OCI-LY7 (cell line): ENCODE measurements around the gene LCE4A. TPM values are rescaled to one million over a fixed set of nuclear protein-coding genes. Genes with fewer than 3 reads are reported as not detected.

Experiments used
- BruUV-seq: library from RNA; stranded (reverse); fragments of 400-500 nt; replicated peaks from 2 replicates; lab custom pipeline; 2021; lab: Mats Ljungman, UMichigan
- CTCF ChIA-PET: fragments of 300-600 bp; sonication (Branson Sonifier 250); formaldehyde crosslinking; loops from one replicate; lab custom pipeline; 2022; ENCODE audit warnings: antibody characterized with exemption; ENCODE audit not compliant: unreplicated experiment; lab: Charles Lee
- POLR2A ChIA-PET: fragments of 300-600 bp; sonication (Branson Sonifier 250); formaldehyde crosslinking; loops from one replicate; lab custom pipeline; 2022; ENCODE audit warnings: antibody characterized with exemption; lab: Charles Lee
- DNase-seq: peaks from one replicate; pipeline ENCODE4 v3.0.0-alpha.2; 2015; ENCODE audit warnings: low spot score
- H2AFZ ChIP-seq: fragments of 200-600 bp; sonication (generic), shearing (Covaris generic); 2 replicates; pipeline ENCODE4 v1.6.1; 2014; ENCODE audit warnings: mild to moderate bottlenecking, antibody characterized with exemption, low read length, moderate library complexity
- H3K27ac ChIP-seq: fragments of 200-600 bp; sonication (generic); 2 replicates; pipeline ENCODE4 v1.5.1; 2014; ENCODE audit warnings: mixed run types, low read depth, mild to moderate bottlenecking, moderate library complexity, low read length, inconsistent platforms; ENCODE audit not compliant: poor library complexity, severe bottlenecking
- H3K36me3 ChIP-seq: fragments of 200-600 bp; sonication (generic); 2 replicates; pipeline ENCODE4 v1.6.1; 2014; ENCODE audit warnings: mild to moderate bottlenecking, antibody characterized with exemption, low read length, moderate library complexity, mixed read lengths; ENCODE audit not compliant: insufficient read depth
- H3K4me1 ChIP-seq: fragments of 200-600 bp; sonication (generic); 2 replicates; pipeline ENCODE4 v1.5.1; 2014; ENCODE audit warnings: mild to moderate bottlenecking, low read length; ENCODE audit not compliant: insufficient read depth, poor library complexity, severe bottlenecking
- H3K4me2 ChIP-seq: fragments of 200-600 bp; sonication (generic); 2 replicates; pipeline ENCODE4 v1.6.1; 2014; ENCODE audit warnings: mild to moderate bottlenecking, low read length
- H3K4me3 ChIP-seq: fragments of 200-600 bp; sonication (generic); 2 replicates; pipeline ENCODE4 v1.5.1; 2014; ENCODE audit warnings: mild to moderate bottlenecking, low read depth, low read length; ENCODE audit not compliant: poor library complexity, severe bottlenecking
- H3K79me2 ChIP-seq: fragments of 200-600 bp; sonication (generic); 2 replicates; pipeline ENCODE4 v1.6.1; 2016; ENCODE audit warnings: low read depth, mild to moderate bottlenecking, low read length, moderate library complexity, mixed read lengths; ENCODE audit not compliant: insufficient read depth
- H3K9me2 ChIP-seq: fragments of 200-600 bp; sonication (generic); 2 replicates; pipeline ENCODE4 v1.6.1; 2016; ENCODE audit warnings: mild to moderate bottlenecking, low read length, mixed read lengths; ENCODE audit not compliant: insufficient read depth
- H3K9me3 ChIP-seq: fragments of 200-600 bp; sonication (generic); 2 replicates; pipeline ENCODE4 v1.6.1; 2014; ENCODE audit warnings: mild to moderate bottlenecking, mixed run types, low read length, mixed read lengths
- H4K20me1 ChIP-seq: fragments of 200-600 bp; sonication (generic); 2 replicates; pipeline ENCODE4 v1.6.1; 2014; ENCODE audit warnings: mild to moderate bottlenecking, antibody characterized with exemption, low read length, moderate library complexity, mixed read lengths; ENCODE audit not compliant: insufficient read depth
- EZH2phosphoT487 ChIP-seq: fragments of 200-600 bp; sonication (generic); IDR thresholded peaks from 2 replicates; pipeline ENCODE4 v1.6.1; 2018; ENCODE audit warnings: low read depth, borderline replicate concordance, mild to moderate bottlenecking, mixed run types, antibody characterized with exemption, low read length, moderate library complexity, mixed read lengths
- intact Hi-C: fragments of 100-400 bp; cut with micrococcal nuclease; formaldehyde crosslinking; loops from one replicate; pipeline ENCODE4 v1.10.0; 2022; ENCODE audit not compliant: unreplicated experiment
- total RNA-seq, 2 experiments: library from RNA; depleted of rRNA in 1 of 2; stranded (reverse); fragments of >200 nt in 1 of 2; shearing (Covaris generic) in 1 of 2; gene quantifications; 2 replicates each; pipeline ENCODE4 v1.2.3, GENCODE V29; 2014 to 2022
- TF ChIP-seq, protein P1 (sequence below): fragments of 200-600 bp; sonication (generic); conservative IDR thresholded peaks from 2 replicates; pipeline ENCODE4 v1.5.1; 2014; ENCODE audit warnings: mild to moderate bottlenecking, antibody characterized with exemption, low read length, moderate library complexity, mixed read lengths

LCE4A gene
- total RNA-seq, 2 experiments from 2014 or later, result not detected

GRCh38 chr1:152743371-152744145 lies 35.6 kb downstream of the LCE4A start:
- Histone ChIP-seq H3K36me3 (no peaks in the 10 kb centered on the region), H3K9me2 (no peaks in the 10 kb centered on the region), H3K27ac (no peak overlapping the region), H3K79me2 (no peaks in the 10 kb centered on the region), H3K9me3 (no peaks in the 10 kb centered on the region), H4K20me1 (no peaks in the 10 kb centered on the region), H2AFZ (no peak overlapping the region), H3K4me1 (no peaks in the 10 kb centered on the region), H3K4me2 (no peak overlapping the region), H3K4me3 (no peak overlapping the region)
- TF ChIP-seq, protein P1, sequence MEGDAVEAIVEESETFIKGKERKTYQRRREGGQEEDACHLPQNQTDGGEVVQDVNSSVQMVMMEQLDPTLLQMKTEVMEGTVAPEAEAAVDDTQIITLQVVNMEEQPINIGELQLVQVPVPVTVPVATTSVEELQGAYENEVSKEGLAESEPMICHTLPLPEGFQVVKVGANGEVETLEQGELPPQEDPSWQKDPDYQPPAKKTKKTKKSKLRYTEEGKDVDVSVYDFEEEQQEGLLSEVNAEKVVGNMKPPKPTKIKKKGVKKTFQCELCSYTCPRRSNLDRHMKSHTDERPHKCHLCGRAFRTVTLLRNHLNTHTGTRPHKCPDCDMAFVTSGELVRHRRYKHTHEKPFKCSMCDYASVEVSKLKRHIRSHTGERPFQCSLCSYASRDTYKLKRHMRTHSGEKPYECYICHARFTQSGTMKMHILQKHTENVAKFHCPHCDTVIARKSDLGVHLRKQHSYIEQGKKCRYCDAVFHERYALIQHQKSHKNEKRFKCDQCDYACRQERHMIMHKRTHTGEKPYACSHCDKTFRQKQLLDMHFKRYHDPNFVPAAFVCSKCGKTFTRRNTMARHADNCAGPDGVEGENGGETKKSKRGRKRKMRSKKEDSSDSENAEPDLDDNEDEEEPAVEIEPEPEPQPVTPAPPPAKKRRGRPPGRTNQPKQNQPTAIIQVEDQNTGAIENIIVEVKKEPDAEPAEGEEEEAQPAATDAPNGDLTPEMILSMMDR, result no peak
- no peak for TF ChIP-seq EZH2phosphoT487
- intact Hi-C loops, result no loop called here
- ChIA-PET CTCF (no interaction called here), POLR2A (no interaction called here)
- no peak for DNase-seq
- BruUV-seq, result no TSS peak

GRCh38 chr1:152745289-152745704 lies 37.3 kb downstream of the LCE4A start:
- no peaks in the 10 kb centered on the region for H3K4me1 ChIP-seq
- H3K4me3 ChIP-seq, result no peak overlapping the region
- no TSS peak for BruUV-seq
- H3K4me2 ChIP-seq, result no peak overlapping the region
- no peaks in the 10 kb centered on the region for H3K36me3 ChIP-seq
- intact Hi-C loops, result no loop called here
- no peak for TF ChIP-seq EZH2phosphoT487
- TF ChIP-seq, protein P1, result peak; percentile 64
- CTCF ChIA-PET, result no interaction called here
- peak; percentile 2 for DNase-seq
- H3K9me2 ChIP-seq, result no peaks in the 10 kb centered on the region
- no peaks in the 10 kb centered on the region for H3K9me3 ChIP-seq
- no peak overlapping the region for H2AFZ ChIP-seq
- POLR2A ChIA-PET, result no interaction called here
- no peaks in the 10 kb centered on the region for H4K20me1 ChIP-seq
- no peak overlapping the region for H3K27ac ChIP-seq
- H3K79me2 ChIP-seq, result no peaks in the 10 kb centered on the region

DNA sequence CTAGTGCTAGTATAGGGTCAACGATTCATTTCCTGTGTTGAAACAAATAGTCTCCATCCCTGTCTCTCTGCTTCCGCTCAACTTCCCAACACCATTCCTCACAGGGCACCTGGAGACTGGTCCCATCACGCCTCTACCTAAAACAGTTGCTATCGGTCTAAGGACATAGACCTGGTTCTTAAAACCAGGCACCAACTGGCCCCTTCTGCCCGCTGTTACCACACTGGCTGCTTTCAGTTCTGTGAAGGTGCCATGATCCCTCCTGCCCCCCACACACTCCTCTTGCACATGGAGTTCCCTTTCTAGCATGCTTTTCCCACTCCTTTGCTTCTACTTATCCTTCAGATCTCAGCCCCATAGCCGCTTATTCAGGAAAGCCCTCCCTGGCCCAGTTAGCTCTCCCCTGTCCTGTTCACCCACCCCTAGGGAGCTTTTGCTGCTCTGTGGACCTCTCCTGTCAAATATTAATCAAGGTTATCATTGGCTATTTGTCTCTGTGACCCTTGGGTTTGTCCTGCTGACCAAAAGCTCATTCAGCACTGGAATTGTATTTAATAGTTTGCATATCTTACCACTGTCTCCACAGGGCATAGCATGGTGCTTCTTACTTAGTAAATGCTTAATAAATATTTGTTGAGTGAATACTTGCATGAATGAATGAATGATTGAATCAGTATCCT lies 37.9 kb downstream of the LCE4A start:
- no peaks in the 10 kb centered on the region for H3K79me2 ChIP-seq
- CTCF ChIA-PET, result no interaction called here
- no peak for DNase-seq
- H2AFZ ChIP-seq, result no peak overlapping the region
- no peaks in the 10 kb centered on the region for H3K9me3 ChIP-seq
- POLR2A ChIA-PET, result no interaction called here
- BruUV-seq, result no TSS peak
- TF ChIP-seq, protein P1, result no peak
- TF ChIP-seq EZH2phosphoT487, result no peak
- H3K9me2 ChIP-seq, result no peaks in the 10 kb centered on the region
- no peak overlapping the region for H3K27ac ChIP-seq
- no peaks in the 10 kb centered on the region for H3K4me1 ChIP-seq
- no peak overlapping the region for H3K4me2 ChIP-seq
- H3K36me3 ChIP-seq, result no peaks in the 10 kb centered on the region
- H3K4me3 ChIP-seq, result no peak overlapping the region
- intact Hi-C loops, result no loop called here
- H4K20me1 ChIP-seq, result no peaks in the 10 kb centered on the region
